RPMI7951 (cell line): ENCODE data around the gene ALDH1A3. TPM values are rescaled to one million over a fixed set of nuclear protein-coding genes. Genes with fewer than 3 reads are reported as not detected.

Experiments
- DNase-seq: peaks from one replicate; pipeline ENCODE4 v3.0.0-alpha.2; 2012; ENCODE audit warnings: low read depth
- total RNA-seq: library from RNA; depleted of rRNA; stranded (reverse); fragments of >200 nt; shearing (Covaris generic); gene quantifications from 2 replicates; pipeline ENCODE4 v1.2.3, GENCODE V29; 2014

Gene ALDH1A3
- total RNA-seq, 1 experiment from 2014 or later = 158 TPM

DNA sequence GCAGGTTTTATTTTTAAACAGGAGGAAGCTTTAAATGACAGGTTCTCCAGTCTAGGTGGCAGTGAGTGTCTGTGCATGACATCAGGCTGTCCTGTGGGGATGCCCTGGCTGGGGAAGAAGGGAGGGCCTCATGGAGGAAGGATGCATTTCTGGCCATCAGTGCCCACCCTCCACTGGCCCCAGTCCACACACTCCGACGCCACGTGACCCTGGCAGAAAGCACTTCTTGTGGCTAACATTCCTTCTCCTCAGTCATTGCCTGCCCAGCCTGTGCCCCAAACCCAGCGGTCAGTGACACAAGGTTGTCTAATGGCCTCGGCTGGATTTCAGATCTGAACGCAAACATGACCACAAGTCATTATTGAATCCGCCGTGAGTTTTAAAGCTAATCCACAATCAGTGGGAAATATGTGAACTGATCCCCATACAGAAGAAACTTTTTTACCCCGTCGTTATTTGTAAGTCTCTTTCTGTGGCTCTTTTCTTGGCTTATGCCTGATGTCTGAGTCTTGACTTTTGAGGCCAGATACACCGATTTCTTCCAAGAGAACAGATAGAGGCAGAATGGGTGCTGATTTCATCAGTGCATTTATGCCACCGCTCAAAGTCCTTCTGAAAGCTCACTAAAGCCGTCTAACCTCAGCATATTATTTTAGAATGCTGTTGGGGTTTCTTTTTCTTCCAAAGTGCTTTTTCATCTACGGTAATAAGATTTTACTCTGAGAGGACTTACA, 22.2 kb downstream of the ALDH1A3 start:
- DNase-seq = no peak

DNA sequence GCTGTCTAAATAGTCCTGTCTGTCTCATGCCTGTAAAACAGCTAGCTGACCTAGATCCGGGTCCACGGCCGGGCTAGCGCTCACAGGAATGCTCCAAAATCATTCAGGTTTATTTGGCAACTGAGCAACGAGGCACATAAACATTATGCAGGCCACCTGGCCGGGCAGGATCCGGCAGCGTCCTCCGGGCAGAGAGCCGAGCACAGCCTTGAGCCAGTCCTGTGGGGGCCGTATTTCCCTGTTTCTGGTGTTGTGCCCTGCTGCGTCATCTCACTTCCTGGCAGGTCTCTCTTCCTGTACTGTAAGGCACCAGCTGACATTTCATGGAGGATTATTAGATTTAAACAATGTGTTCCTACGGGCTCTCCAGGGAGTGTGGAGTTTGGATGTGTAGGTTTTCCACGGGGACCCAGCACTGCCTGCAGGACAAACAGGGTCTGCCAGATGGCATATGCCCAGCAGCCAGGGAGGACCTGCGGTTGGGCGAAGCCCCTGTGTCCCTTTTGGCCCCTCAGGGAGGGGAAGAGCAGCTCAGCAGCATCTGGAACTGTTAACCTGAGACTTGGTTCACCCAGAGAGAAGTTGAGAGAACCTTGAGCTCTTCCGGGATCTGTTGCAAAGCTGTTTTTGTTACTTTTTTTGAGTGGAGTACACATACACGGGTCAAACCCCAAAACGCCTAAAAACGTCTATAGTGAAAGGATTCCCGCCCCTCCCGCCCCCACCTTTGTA, 23.0 kb downstream of the ALDH1A3 start:
- DNase-seq = no peak

DNA sequence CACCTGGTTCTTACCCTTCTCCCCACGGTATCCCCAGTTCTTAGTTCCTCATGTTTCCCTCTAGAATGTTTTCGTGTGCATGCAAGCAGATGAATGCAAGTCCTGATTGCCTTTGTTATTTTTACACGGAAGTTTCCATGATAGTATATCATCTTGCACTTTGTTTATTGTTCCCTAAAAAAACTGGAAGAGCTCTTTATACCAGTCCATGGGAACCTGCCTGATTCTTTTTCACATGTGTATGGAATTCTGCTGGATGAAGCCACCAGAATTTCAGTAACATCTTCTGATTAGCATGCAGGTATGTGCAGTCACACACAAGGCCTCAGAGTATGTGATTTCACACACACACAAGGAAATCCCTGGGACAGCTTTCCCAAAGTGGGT, 23.5 kb downstream of the ALDH1A3 start:
- no peak for DNase-seq

DNA sequence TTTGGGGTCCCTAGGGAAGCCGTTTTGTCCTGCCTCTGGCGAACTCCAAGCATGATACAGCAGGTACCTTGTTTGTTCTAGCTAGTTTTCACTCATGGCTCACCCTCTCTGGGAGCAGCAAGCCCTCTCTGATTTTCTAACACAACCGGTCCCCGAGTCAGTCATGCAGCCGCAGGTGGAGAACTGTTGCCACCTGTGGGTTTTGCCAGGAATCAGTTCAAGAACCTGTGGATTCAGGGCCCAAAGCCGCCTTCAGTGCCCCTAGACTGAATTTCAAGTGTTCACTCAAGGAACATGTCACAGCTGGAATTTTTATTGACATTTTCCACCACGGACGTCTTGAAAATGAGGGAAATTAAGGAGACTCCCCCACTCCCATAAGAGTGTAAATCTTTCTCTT, 26.2 kb downstream of the ALDH1A3 start:
- no peak for DNase-seq

DNA sequence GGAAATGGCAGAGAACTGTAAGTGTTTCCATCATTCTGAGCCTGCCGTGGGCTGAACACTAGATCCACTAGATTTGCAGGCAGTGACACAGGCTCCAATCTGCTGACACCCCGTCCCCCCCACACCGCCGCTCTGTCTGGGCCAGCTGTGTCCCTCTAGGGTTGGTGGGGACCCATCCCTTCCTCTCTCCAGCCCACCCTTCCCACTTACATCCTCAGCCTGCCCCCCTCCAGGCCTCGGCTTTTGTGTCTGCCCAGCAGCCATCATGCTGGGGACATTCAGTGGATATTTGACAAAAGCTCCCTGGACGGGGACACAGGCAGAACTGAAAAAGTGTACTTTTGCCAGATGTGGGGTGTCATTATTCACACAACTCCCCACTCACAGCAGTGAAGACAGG, 28.8 kb downstream of the ALDH1A3 start:
- DNase-seq = no peak

DNA sequence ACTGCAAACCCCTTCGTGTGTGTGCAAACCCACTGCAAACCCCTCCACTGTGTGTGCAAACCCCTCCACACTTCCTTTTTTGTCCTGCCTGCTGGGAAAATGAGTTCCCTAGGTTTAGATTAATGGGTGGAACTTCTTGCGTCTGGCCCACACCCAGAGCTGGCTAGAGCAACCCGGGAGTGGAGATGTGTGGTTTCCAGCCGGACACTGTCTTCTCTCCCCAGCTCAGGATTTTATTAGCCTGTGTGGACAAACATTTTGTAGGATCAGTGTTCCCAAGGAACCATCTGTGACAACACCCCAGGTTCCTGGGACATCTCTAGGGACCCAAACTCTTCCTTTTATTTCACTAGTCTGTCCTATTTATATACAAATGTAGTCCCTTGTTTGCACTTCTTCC, 29.9 kb downstream of the ALDH1A3 start:
- no peak for DNase-seq

DNA sequence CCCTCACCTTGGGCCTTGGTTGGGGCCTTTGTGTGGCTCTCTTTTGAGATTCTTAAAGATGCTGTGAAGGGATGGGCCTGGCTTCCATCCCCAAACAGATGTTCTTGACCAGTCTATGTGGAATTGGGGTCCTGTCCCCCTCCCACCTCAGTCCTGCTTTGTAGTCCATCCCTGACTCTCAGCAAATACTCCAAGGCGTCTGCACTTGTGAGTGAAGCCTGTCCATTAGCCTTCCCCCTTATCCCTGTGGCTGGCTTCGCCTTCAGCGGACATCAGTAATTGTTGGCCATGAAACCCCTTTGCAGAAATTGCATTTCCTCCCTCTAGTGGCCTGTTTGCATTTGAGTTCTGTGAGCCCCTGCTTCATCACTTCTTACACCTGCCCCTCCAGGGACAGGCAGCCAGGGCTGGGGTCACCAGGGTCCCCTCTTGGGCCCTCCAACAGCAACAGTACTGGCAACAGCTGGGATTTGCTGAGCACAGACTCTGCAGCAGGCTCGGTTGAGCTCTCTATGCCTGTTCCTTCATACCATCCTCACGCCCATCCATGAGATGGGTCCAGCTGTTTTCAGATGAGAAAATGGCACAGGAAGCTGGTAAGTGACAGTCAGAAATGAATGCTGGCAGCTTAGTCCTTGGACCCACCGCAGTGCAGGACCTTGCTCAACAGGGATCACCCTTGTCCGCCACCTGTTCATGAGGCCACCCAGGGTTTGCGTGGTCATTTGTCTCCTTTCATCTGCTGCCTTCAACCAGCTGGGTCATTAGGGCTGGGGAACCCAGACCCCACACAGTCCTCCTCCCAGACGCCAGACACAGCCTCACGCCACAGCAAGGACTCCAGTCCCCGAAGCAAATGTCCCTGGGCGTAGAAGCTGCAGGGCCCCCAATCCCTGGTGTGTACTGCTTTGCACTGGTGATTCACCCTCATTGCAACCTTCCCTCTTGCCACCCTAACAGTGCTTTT, 30.6 kb downstream of the ALDH1A3 start:
- no peak for DNase-seq

DNA sequence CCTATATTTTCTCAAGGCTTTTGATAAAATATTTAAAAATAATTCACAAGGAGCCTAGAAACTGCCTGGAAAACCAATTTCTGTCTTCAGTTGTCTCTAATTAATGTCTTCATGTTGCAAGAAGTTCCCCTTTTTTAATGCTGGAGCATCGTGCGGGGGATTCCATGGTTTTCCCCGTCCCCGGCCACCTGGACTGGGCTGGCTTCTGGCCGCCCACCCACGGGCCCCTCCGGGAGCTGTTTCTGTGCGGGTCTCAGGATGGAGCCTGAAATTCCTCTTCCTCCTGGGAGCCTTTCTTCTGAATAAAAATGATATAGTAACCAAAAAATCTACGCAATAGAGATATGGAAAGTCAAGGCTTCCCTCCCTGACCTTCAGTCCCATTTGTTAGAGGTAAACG, 31.5 kb downstream of the ALDH1A3 start:
- DNase-seq = no peak

DNA sequence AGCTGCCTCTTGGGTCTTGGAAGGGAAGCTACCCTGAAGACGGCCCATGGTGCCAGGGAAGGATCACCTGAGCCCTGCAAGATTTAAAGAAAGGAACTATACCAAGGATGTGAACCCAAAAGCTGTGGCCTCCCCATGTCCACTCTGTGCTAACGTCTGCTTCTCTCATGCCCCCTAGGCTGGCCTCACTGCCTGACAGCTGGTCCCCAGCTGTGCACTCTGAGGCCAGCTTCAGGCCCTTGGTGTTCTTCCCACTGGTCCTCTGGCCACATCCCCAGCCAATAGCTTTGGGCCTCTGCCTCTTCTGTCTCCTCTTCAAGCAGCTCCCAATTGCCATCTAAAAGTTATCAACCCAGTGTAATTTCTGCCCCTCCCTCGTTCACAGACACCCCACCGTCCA, 34.3 kb downstream of the ALDH1A3 start:
- DNase-seq = peak; percentile 48

DNA sequence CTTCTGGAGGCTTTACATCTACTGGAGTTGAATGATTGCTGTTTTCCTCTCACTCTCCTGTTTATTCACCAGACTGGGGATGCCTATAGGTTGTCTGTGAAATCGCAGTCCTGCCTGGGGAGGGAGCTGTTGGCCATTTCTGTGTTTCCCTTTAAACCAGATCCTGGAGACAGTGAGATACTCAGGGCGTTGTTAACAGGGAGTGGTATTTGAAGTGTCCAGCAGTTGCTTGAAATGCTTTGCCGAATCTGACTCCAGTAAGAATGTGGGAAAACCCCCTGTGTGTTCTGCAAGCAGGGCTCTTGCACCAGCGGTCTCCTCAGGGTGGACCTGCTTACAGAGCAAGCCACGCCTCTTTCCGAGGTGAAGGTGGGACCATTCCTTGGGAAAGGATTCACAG, 35.2 kb downstream of the ALDH1A3 start:
- no peak for DNase-seq

DNA sequence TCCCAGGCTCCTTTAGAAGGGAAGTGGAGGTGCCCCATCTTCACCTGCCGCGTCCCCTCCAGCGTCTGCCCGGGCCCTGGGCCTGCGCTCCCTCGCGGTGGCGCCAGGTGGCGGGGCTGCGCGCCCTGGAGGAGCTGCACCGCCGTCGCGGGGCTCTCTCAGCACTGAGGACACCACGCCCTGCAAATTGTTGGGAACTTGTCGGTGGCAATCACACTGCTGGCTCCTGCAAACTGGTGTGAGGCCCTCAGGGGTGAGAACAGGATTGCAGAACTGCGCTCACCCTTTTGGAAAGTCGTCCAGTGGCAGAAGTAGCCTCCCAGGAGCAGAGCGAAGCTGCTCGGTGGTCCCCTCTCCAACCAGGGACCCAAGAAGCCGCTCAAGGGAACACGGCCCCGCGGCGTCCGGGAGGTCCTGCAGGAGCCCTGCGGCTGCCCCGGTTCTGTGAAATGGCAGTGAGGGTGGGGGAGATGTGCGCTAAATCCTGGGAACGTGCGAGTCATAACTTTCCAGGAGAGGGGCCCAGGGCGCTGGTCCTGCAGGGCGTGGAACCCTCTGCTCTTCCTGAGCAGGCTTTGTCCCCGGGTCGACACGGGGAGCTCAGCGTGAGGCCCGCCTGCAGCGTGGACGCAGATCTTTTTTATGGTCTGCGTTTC, 38.5 kb downstream of the ALDH1A3 start:
- peak; percentile 82 for DNase-seq

DNA sequence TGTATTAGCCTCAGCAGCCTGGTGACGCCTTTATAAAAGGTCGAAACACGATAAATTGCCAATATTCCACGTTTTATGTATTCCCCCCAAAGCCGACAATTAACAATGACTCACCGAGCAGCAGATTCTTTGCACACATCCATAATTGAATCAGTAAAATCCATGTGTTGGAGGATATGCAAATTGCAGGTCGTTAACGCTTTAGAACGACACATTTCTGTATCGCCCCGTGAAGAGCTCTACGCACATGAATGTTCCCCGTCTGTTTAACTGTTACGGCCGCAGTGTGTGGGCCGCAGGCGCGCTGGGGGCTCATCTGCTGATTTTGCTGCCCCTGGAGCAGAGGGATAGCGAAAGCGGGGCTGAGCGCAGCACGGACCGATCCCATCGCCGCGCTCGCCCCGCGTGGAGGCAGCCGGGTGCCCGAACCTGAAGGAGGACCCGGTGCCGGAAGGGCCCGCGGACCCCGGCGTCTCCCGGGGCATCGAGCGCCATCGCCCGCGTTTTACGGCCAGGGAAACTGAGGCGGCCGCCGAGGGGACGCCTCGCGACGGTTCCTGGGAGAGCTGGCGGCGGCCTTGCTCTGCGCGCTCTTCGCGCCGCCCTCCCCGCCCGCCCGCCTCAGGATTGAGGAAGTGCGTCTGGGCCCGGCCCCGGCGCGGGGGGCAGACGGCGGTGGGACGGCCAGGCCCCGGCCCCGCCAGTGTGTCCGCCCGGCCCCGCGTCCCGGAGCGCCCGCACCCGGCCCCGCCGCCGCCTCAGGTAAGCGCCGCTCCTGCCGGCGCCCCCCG, 39.3 kb downstream of the ALDH1A3 start, which contains the start of gene LRRK1:
Gene LRRK1 (plus strand): TSS at position 668 of the 791 bp plus-strand sequence. CDS start 5,276 bp downstream, outside the sequence.
- DNase-seq = peak; percentile 54

DNA sequence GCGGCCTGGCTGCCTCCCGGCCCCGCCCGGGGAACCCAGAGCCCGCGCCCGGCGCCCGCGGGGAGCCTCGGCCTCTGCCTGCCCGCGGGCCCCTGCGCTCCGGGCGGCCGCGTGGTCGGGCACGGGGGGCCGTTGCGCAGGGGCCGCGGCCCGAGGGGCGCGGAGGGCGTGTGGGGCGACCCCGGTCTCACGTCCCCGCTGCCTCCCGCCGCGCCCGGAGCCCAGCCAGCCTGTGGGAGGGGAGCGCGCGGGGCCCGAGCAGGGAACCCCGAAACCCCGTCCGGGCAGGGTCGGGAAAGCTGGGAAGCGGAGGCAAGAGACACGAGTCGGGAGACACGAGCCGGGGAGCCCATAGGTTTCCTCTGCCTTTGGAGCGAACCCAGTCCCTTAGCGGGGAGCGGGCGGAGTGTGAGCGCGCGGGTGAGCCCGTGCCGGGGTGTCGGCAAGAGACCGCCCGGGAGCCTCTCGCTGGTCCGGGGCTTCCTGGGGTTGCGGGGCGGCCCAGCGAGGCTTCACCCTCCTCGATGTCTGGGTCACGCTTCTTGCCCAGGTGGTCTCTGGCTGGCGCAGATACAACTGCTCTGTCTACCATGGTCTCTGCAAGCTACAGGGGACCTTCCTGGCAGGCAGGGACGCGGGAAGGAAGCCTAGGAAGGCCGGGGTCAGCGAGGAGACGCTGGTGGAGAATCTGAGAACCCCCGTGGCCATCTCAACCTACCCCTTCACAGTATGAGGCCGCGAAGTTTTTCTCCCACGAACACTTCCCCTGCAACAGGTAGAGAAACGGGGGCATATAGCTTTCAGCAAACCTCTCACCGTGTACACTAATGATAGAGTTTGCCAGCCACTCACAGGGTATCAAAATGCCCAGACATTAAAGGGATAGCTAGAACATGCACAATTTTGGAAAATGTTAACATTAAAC, 40.1 kb downstream of the ALDH1A3 start:
- peak; percentile 46 for DNase-seq

DNA sequence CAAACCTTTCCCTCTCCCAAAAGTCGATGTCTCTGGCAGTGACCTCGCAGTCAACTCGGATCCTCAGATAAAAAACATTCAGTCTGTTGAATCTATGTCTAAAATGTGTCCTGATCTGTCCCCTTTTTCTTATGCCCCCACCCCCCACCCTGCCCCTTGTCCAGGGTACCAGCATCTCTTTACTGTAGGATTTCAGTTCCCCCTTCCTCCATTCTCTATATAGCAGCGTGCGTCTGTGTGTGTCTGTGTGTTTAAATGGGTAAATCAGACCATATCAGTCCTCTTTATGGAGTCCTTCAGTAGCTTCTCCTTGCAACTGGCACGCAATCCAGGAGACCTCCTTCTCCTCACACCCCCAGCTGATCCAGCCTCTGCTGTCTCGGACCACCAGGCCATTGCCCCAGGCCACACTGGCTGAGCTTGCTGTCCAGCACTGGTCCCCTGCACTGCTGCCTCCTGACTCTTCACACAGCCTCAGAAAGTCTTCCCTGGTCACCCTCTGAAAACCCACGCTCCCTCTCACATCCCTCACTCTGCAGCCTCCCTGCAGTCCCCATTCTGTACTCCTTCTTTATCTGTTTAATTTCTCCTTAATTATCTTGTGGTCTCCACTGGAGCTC, 41.0 kb downstream of the ALDH1A3 start:
- DNase-seq = no peak

DNA sequence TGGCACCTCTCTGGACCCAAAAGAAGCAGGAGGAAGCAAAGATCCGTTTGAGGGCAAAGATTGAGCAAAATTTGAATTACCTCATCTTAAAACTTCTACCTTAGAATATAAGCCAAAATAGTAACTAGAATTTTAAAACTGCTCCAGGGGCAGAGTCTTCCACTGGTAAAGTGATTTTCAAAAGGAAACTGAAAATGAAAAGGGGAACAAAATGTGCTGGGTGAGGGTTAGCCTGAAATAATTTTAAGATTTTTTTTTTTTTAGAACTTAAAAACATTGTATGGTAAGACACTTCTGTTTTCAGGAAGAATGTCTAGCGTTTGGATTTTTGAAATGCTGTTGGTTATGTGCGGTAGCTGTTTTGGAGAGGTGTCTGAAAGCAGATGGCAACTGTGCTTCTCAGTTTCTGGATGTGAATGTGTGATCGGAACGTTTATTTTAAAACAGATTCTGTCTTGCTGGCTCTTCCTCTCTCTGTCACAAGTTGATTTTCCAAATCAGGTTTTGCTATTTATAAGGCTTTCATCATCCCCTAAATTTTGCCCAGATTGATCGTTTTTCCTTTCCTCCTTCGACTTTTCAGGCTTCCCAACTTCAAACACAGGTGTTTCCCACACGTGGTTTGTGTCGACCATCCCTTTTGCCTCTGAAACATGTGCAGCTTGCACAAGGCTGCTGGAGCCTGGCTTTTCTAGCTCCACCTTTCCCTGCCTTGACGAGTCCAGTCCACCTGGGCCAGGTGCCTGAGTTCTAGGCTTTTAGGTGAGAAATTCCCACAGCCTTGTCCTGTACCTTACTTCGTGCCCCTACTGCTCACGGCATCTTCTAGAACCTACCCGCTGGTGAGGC, 42.8 kb downstream of the ALDH1A3 start:
- DNase-seq = no peak

DNA sequence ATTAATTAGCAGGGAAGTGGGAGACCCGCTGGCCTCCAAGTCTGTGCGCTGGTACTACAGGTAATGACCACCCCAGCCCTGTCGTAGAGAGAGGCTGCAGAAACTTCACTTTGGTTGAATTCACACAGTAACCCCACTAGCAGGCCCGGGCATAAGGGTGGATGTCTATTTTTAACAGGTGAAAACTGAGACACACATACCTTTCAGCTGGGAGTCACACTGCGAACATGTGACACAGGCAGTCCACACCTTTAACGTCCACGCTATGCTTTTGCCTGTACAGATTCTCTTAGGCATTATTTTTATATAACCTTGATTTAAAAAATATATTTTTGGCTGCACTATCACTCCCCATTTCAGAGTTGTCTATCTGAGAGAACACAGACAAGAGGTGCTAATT, 43.4 kb downstream of the ALDH1A3 start:
- no peak for DNase-seq

DNA sequence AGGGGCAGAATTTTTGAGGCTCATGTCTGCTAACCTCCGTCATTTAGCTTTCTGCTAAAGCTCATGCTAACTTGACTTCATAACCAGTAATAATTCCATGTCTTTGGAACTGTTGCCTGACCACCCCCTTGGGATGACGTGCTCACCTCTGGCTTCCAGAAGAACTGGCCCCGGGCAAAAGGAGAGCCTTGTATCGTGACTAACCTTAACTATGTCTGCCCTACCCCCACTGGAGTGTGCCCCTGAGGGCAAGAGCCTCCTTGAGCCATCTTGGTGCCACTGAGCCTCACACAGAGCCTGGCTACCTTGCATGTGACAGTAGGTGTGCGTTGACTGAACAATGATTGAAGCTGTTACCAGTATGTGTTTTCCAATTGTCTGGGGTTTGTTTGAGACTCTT, 44.3 kb downstream of the ALDH1A3 start:
- peak; percentile 26 for DNase-seq

DNA sequence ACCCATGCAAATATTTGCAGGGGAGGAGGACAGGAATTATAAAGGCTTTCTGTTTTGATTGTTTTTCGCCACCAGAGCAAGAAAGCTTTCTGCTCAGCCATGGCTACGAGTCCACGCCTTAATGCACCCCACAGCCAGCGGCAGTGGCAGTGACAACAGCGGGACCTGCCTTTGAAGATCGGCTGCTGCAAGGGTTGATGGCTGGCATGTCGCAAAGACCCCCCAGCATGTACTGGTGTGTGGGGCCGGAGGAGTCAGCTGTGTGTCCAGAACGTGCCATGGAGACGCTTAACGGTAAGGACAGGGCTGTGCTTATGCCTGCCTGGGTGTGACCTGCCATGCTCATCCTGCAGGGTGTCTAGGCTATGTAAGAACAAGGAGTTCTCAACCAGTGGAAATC, 44.8 kb downstream of the ALDH1A3 start:
- no peak for DNase-seq
